ENCODE results near the gene TRABD2B.
A peak's percentile ranks its signal among the peaks of the same experiment; 100 is the strongest.

TRABD2B gene

DNA sequence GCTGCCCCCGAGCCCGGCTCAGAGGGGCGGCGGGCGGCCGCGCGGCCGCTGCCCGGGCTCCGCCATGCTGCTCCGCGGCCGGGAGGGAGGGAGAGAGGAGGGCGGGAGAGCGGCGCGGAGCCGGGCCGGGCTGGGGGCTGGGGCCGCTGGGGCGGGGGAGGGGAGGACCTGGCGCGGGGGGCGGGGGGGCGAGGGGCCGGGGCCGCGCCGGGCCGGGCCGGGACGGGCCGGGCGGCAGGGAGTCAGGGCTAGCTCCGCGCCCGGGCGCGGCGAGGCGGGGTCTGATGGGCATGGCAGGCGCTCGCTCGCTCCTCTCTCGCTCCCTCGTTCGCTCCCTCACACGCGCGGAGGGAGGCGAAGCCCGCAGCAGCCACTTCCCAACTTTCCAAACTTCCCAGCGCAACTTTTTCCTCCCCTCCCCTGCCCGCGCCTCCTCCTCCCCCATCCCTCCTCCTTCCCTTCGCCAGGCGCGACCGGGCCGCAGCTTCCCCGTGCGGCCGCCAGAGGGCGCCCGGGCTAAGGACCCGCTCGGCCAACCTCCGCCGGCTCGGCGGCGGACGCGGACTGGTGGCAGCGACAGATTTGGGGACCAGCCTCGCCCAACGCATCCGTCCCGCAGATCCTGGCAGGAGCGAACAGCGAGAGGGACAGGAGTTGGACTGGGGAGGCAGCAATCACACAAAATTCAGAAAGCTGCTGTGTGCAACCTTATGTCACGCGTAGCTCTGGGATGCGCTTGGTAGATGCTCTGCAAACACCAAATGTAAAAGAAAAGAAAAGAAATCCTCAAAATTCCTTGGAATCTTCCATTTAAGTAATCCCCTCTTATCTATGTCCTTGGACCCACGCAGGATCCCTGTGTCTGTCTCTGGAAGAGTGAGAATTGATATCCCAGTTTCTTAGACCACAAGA lies at the start of gene TRABD2B:
TRABD2B (minus strand) TSS at position 97 of the 912 bp plus-strand sequence.
- no peaks in the 10 kb centered on the region for H3K27me3 ChIP-seq (ENCODE audit: low read length)
- H4K20me1 ChIP-seq (ENCODE audit: low read depth, low read length): no peaks in the 10 kb centered on the region
- no peak within 1 kb of the TSS for H2AFZ ChIP-seq (ENCODE audit: low read depth, low read length, severe bottlenecking)
- H3F3A ChIP-seq (ENCODE audit: insufficient read depth): no peaks in the 10 kb centered on the region
- H3K4me2 ChIP-seq (ENCODE audit: low read depth, low read length, poor library complexity, severe bottlenecking): no peak within 1 kb of the TSS
- no peak within 1 kb of the TSS for H3K27ac ChIP-seq (ENCODE audit: low read depth, low read length)
- no peak within 1 kb of the TSS for H3K9ac ChIP-seq (ENCODE audit: low read length)
- no peaks in the 10 kb centered on the region for H3K9me2 ChIP-seq (replicated peaks; ENCODE audit: insufficient read depth, low read length)
- H3K9me3 ChIP-seq (ENCODE audit: insufficient read depth, low read length): no peaks in the 10 kb centered on the region
- no peaks in the 10 kb centered on the region for H3K36me3 ChIP-seq (ENCODE audit: low read length)
- no peak within 1 kb of the TSS for H3K4me3 ChIP-seq (ENCODE audit: insufficient read depth, low read length, poor library complexity, severe bottlenecking)
- TF ChIP-seq EZH2phosphoT487 (conservative IDR thresholded peaks at IDR 0.05; ENCODE audit: low read length): no peak
- TF ChIP-seq, protein P1, sequence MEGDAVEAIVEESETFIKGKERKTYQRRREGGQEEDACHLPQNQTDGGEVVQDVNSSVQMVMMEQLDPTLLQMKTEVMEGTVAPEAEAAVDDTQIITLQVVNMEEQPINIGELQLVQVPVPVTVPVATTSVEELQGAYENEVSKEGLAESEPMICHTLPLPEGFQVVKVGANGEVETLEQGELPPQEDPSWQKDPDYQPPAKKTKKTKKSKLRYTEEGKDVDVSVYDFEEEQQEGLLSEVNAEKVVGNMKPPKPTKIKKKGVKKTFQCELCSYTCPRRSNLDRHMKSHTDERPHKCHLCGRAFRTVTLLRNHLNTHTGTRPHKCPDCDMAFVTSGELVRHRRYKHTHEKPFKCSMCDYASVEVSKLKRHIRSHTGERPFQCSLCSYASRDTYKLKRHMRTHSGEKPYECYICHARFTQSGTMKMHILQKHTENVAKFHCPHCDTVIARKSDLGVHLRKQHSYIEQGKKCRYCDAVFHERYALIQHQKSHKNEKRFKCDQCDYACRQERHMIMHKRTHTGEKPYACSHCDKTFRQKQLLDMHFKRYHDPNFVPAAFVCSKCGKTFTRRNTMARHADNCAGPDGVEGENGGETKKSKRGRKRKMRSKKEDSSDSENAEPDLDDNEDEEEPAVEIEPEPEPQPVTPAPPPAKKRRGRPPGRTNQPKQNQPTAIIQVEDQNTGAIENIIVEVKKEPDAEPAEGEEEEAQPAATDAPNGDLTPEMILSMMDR (IDR thresholded peaks at IDR 0.05; ENCODE audit: insufficient read depth, low read length, poor library complexity, severe bottlenecking): peak; percentile 96
- no peaks in the 10 kb centered on the region for H3K79me2 ChIP-seq (ENCODE audit: insufficient read depth, low read length)

DNA sequence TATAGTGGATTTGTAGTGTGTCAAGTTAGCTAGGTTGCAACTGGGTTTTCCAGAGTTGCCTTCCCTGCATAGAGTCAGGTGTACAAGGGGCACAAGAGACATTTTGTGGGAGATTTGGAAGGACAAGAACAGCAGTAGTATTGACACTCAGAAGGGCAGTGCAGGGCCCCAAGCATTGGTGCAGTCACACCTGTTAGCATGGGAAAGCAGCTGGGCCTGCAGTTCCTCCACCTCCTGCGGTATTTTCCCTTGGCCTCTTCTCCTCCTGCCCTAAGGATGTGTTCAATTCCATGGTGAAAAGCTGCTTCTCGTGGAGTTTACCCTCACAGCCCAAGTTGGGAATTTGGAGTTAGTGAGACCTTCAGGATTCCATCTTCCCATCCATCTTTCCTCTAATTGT lies 47.1 kb upstream of the TRABD2B start:
- H3K36me3 ChIP-seq (ENCODE audit: low read length): no peaks in the 10 kb centered on the region
- H3K79me2 ChIP-seq (ENCODE audit: insufficient read depth, low read length): no peaks in the 10 kb centered on the region
- no peaks in the 10 kb centered on the region for H3K27me3 ChIP-seq (ENCODE audit: low read length)
- H3K27ac ChIP-seq (ENCODE audit: low read depth, low read length): no peak overlapping the region
- H2AFZ ChIP-seq (ENCODE audit: low read depth, low read length, severe bottlenecking): no peak overlapping the region
- H3K9me3 ChIP-seq (ENCODE audit: insufficient read depth, low read length): no peaks in the 10 kb centered on the region
- H3K4me2 ChIP-seq (ENCODE audit: low read depth, low read length, poor library complexity, severe bottlenecking): no peak overlapping the region
- H3F3A ChIP-seq (ENCODE audit: insufficient read depth): no peaks in the 10 kb centered on the region
- no peaks in the 10 kb centered on the region for H4K20me1 ChIP-seq (ENCODE audit: low read depth, low read length)
- no peak overlapping the region for H3K9ac ChIP-seq (ENCODE audit: low read length)
- H3K9me2 ChIP-seq (replicated peaks; ENCODE audit: insufficient read depth, low read length): no peaks in the 10 kb centered on the region
- no peak overlapping the region for H3K4me3 ChIP-seq (ENCODE audit: insufficient read depth, low read length, poor library complexity, severe bottlenecking)
- no peak for TF ChIP-seq EZH2phosphoT487 (conservative IDR thresholded peaks at IDR 0.05; ENCODE audit: low read length)
- TF ChIP-seq, protein P1 (IDR thresholded peaks at IDR 0.05; ENCODE audit: insufficient read depth, low read length, poor library complexity, severe bottlenecking): no peak

DNA sequence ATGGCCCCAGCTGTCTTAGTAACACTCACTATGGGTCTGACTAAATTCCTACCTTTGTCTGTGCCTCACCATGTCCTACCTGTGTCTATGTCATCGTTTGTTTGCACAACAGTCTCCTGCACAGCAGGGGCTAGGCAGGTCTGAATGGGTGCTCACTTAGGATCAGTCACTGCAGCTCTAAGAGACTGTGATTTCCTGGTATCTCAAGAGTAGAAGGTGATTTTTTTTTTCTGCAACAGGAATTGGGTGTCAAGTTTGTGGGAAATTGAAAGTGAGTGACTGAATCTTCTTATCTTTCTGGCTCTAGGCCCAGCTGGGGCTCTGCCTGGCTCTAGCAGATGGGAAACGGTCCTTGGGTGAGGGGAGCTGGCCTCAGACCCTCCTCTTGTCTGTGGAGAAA lies 46.4 kb upstream of the TRABD2B start:
- H3K27ac ChIP-seq (ENCODE audit: low read depth, low read length): no peak overlapping the region
- H3K27me3 ChIP-seq (ENCODE audit: low read length): no peaks in the 10 kb centered on the region
- no peaks in the 10 kb centered on the region for H3K9me3 ChIP-seq (ENCODE audit: insufficient read depth, low read length)
- H3K4me3 ChIP-seq (ENCODE audit: insufficient read depth, low read length, poor library complexity, severe bottlenecking): no peak overlapping the region
- H3K4me2 ChIP-seq (ENCODE audit: low read depth, low read length, poor library complexity, severe bottlenecking): no peak overlapping the region
- TF ChIP-seq, protein P1 (IDR thresholded peaks at IDR 0.05; ENCODE audit: insufficient read depth, low read length, poor library complexity, severe bottlenecking): no peak
- TF ChIP-seq EZH2phosphoT487 (conservative IDR thresholded peaks at IDR 0.05; ENCODE audit: low read length): no peak
- no peaks in the 10 kb centered on the region for H3F3A ChIP-seq (ENCODE audit: insufficient read depth)
- H3K9me2 ChIP-seq (replicated peaks; ENCODE audit: insufficient read depth, low read length): no peaks in the 10 kb centered on the region
- no peaks in the 10 kb centered on the region for H3K79me2 ChIP-seq (ENCODE audit: insufficient read depth, low read length)
- H4K20me1 ChIP-seq (ENCODE audit: low read depth, low read length): no peaks in the 10 kb centered on the region
- no peak overlapping the region for H2AFZ ChIP-seq (ENCODE audit: low read depth, low read length, severe bottlenecking)
- H3K9ac ChIP-seq (ENCODE audit: low read length): no peak overlapping the region
- no peaks in the 10 kb centered on the region for H3K36me3 ChIP-seq (ENCODE audit: low read length)
